Chondrocyte (in vitro differentiated cells): ENCODE data around the gene INO80. TPM values are rescaled to one million over a fixed set of nuclear protein-coding genes. Genes with fewer than 3 reads are reported as not detected.

Experiments used
- DNase-seq: peaks from one replicate; pipeline ENCODE4 v3.0.0; 2021; ENCODE audit warnings: mixed read lengths, low spot score
- H3K27ac Mint-ChIP-seq: one replicate; pipeline ENCODE4 v1.8.0; 2021; ENCODE audit warnings: mild to moderate bottlenecking, moderate library complexity, mixed read lengths; ENCODE audit not compliant: unreplicated experiment
- H3K27me3 Mint-ChIP-seq: 2 replicates; pipeline ENCODE4 v1.8.0; 2021; ENCODE audit warnings: low read depth, mixed read lengths
- H3K36me3 Mint-ChIP-seq: 2 replicates; pipeline ENCODE4 v1.8.0; 2021; ENCODE audit warnings: low read depth, mixed read lengths
- H3K4me1 Mint-ChIP-seq: 2 replicates; pipeline ENCODE4 v1.8.0; 2021; ENCODE audit warnings: low read depth, mild to moderate bottlenecking, mixed read lengths
- H3K4me3 Mint-ChIP-seq: one replicate; pipeline ENCODE4 v1.8.0; 2021; ENCODE audit warnings: mild to moderate bottlenecking, moderate library complexity, mixed read lengths; ENCODE audit not compliant: unreplicated experiment
- H3K9me3 Mint-ChIP-seq: 2 replicates; pipeline ENCODE4 v1.8.0; 2021; ENCODE audit warnings: low read depth, mixed read lengths
- CTCF ChIP-seq: fragments of 200-600 bp; sonication (generic); IDR thresholded peaks from 2 replicates; pipeline ENCODE4 v1.5.0; 2021; ENCODE audit warnings: antibody characterized with exemption, mild to moderate bottlenecking, moderate library complexity
- total RNA-seq: library from RNA; stranded (reverse); gene quantifications from 3 replicates; pipeline ENCODE4 v1.2.1, GENCODE V29; 2021

The INO80 gene
- total RNA-seq, 1 donor from 2014 or later = 16.6 TPM

DNA sequence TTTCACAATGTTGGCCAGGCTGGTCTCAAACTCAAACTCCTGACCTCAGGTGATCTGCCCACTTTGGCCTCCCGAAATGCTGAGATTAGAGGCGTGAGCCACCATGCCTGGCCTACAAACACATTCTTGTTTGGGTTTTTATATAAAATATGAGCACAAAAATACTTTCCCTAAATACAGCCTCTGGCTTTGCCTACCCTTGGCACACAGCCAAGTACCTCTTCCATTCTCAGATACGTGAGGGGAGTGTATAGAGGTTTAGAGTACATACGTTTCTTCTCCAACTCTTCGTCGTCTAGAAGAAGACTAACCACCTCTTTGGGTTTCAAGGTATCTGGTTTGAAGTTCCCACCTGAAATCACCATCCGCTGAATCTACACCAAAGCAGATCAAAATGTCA, 129.3 kb downstream of the INO80 start:
- H3K9me3 Mint-ChIP-seq = no peaks in the 10 kb centered on the region
- no peak overlapping the region for H3K27ac Mint-ChIP-seq
- no peak overlapping the region for H3K4me3 Mint-ChIP-seq
- TF ChIP-seq CTCF = no peak
- H3K27me3 Mint-ChIP-seq = no peaks in the 10 kb centered on the region
- H3K4me1 Mint-ChIP-seq = peaks cover 67% of the 10 kb centered on the region
- peaks cover 35% of the 10 kb centered on the region for H3K36me3 Mint-ChIP-seq
- DNase-seq = no peak

DNA sequence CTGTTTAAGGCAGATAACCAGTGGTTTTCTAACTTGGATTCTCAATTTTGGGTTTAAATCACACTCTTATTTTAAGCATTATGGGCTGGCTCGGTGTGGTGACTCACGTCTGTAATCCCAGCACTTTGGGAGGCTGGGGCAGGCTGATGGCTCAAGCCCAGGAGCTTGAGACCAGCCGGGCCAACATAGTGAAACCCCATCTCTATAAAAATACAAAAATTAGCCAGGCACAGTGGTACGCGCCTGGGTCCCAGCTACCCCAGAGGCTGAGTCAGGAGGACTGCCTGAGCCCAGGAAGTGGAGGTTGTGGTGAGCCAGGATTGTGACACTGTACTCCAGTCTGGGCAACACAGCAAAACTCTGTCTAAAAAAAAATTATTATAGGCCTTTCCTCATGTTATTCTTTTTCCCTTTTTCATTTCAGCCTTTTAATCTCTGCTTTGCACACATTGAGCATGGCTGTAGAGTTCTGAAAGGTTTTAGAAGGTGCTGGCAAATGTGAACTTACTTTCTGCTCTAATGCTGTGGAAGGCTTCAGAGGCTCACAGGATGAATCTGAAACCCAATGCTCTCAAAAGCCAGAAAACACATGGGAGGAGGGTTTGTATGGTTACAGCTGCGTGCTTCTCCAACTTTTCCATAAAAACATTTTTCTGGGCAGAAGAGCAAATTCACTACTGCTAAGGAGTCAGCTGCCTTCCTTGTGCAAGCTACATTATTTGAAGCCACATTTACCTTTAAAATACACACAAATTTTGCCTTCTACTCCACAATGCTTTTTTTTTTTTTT, 130.3 kb downstream of the INO80 start:
- no peaks in the 10 kb centered on the region for H3K27me3 Mint-ChIP-seq
- H3K27ac Mint-ChIP-seq = peak overlapping the region; percentile 83
- no peaks in the 10 kb centered on the region for H3K9me3 Mint-ChIP-seq
- TF ChIP-seq CTCF = no peak
- H3K4me3 Mint-ChIP-seq = no peak overlapping the region
- no peak for DNase-seq
- peaks cover 39% of the 10 kb centered on the region for H3K36me3 Mint-ChIP-seq
- H3K4me1 Mint-ChIP-seq = peaks cover 67% of the 10 kb centered on the region

DNA sequence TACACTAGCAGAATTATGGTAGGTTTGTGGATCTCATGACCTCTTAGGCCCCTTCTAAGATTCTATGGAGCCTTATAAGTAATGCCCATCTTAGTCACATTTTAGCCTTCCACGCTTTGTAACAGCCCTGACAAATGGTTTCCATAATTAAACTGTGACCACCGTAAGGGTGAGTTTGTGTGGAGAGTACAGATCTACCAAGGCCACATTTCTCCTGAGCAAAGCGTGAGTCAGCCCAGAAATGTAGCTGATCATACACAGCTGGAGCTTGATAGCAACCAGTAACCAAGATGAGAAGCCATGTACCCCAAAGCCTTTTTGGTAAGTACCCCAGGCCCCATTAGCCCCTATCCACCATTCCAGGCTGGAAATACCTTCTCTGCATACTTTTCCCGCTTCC, 131.1 kb downstream of the INO80 start:
- Mint-ChIP-seq H3K4me3 (no peak overlapping the region), H3K36me3 (peaks cover 45% of the 10 kb centered on the region), H3K9me3 (no peaks in the 10 kb centered on the region), H3K4me1 (peaks cover 60% of the 10 kb centered on the region), H3K27me3 (no peaks in the 10 kb centered on the region), H3K27ac (peak overlapping the region; percentile 83)
- no peak for TF ChIP-seq CTCF
- DNase-seq = no peak

- no peak for TF ChIP-seq CTCF
- peaks cover 55% of the 10 kb centered on the region for H3K4me1 Mint-ChIP-seq
- H3K27ac Mint-ChIP-seq = peak overlapping the region; percentile 83
- no peak overlapping the region for H3K4me3 Mint-ChIP-seq
- H3K9me3 Mint-ChIP-seq = no peaks in the 10 kb centered on the region
- DNase-seq = no peak
- H3K36me3 Mint-ChIP-seq = peaks cover 50% of the 10 kb centered on the region
- H3K27me3 Mint-ChIP-seq = no peaks in the 10 kb centered on the region
Observed at GRCh38 chr15:40984406-40984805, 131.7 kb downstream of the INO80 start.

DNA sequence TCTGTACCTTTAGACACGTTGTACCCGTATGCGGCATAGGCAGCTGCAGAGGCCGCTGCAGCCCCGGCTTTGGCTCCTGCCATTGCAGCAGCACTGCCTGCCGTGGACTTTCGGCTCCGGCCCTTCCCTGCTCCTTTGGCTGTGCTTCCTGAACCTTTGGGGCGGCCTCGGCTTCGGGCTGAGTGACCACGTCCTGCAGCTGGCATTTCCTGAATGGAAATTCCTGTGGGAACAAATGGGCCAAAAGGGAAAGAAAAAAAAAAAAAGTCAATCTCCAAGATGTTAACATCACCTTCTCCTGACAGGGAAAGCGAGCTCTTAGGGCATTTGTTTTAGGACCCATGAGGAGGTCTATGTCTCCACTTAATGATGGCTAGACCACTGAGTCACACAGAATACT, 133.2 kb downstream of the INO80 start:
- no peaks in the 10 kb centered on the region for H3K27me3 Mint-ChIP-seq
- H3K36me3 Mint-ChIP-seq = peaks cover 58% of the 10 kb centered on the region
- peak; percentile 34 for TF ChIP-seq CTCF
- no peak for DNase-seq
- H3K4me3 Mint-ChIP-seq = no peak overlapping the region
- H3K27ac Mint-ChIP-seq = peak overlapping the region; percentile 90
- peaks cover 55% of the 10 kb centered on the region for H3K4me1 Mint-ChIP-seq
- H3K9me3 Mint-ChIP-seq = no peaks in the 10 kb centered on the region
